ENCODE measurements around the gene IMPACT. TPM values are rescaled to one million over a fixed set of nuclear protein-coding genes. Genes with fewer than 3 reads are reported as not detected.

The IMPACT gene
- total RNA-seq, 2 experiments from 2014 or later, result 8.4 to 10.6 TPM

DNA sequence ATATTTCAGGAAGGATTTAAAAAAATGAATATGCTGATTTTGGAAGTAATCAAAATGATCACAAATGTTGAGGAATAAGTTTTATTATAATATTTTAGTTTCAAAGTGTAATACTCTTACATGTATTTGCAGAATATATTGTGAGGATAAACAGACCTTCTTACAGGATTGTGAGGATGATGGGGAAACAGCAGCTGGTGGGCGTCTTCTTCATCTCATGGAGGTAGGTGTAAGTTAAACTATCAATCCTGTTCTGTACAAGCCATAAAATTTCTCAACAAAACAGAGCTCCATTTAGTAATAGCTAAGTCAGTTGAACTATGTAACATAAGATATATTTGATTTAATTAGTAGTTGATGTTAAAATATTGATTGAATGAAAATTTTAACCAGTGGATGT is 21.5 kb downstream of the IMPACT start:
- Mint-ChIP-seq H3K36me3 (ENCODE audit: low read depth) (peaks cover 91% of the 10 kb centered on the region), H3K9me3 (no peaks in the 10 kb centered on the region), H3K4me1 (ENCODE audit: low read depth) (no peaks in the 10 kb centered on the region), H3K27me3 (no peaks in the 10 kb centered on the region), H3K4me3 (no peak overlapping the region), H3K27ac (no peak overlapping the region)
- Histone ChIP-seq H3K36me3 (ENCODE audit: insufficient read depth, low read length) (peaks cover 59% of the 10 kb centered on the region), H3K27me3 (ENCODE audit: control insufficient read depth in 1 of 2, insufficient read depth in 2 of 2, low read length in 2 of 2) (no peaks in the 10 kb centered on the region), H3K4me1 (ENCODE audit: insufficient read depth, low read length) (no peaks in the 10 kb centered on the region), H3K27ac (ENCODE audit: low read depth in 1 of 2, low read length in 2 of 2) (no peak overlapping the region), H3K9me3 (ENCODE audit: control insufficient read depth in 1 of 2, insufficient read depth in 1 of 2, low read length in 2 of 2) (no peaks in the 10 kb centered on the region), H3K4me3 (ENCODE audit: low read length) (no peak overlapping the region)
- ATAC-seq (ENCODE audit: poor library complexity) (no peak), DNase-seq (no peak)
- intact Hi-C loops (cut with DNase I, micrococcal nuclease), result no loop called here
- CTCF ChIA-PET, result no interaction called here
- TF ChIP-seq CTCF (IDR thresholded peaks at IDR 0.05), result no peak
- POLR2A ChIA-PET, result no interaction called here

DNA sequence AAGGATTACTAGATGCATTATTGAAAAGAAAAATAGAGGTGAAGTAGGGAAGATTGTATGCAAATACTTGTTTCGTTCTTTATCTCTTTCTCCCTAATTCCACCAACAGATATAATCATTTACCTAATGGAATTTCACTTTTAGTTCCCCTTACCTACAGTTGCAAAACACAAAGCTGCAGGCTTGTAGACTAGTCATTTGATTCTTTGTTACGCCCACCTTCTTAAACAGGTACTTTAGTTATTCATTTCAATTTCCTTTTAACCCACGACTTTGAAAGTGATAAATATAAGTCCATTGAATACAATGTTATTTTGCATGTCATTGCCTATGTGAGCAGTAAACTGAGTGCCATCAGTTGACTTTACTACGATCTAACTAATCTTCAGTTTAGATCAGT is 30.1 kb downstream of the IMPACT start:
- Mint-ChIP-seq H3K9me3 (no peaks in the 10 kb centered on the region), H3K27ac (no peak overlapping the region), H3K4me1 (ENCODE audit: low read depth) (no peaks in the 10 kb centered on the region), H3K36me3 (ENCODE audit: low read depth) (peaks cover 23% of the 10 kb centered on the region), H3K27me3 (no peaks in the 10 kb centered on the region), H3K4me3 (no peak overlapping the region)
- ChIA-PET CTCF (no interaction called here), POLR2A (no interaction called here)
- H3K9me3 ChIP-seq (ENCODE audit: control insufficient read depth in 1 of 2, insufficient read depth in 1 of 2, low read length in 2 of 2), result no peaks in the 10 kb centered on the region
- H3K4me3 ChIP-seq (ENCODE audit: low read length), result no peak overlapping the region
- no peak for ATAC-seq (ENCODE audit: poor library complexity)
- DNase-seq, result no peak
- H3K27ac ChIP-seq (ENCODE audit: low read depth in 1 of 2, low read length in 2 of 2), result no peak overlapping the region
- intact Hi-C loops (cut with DNase I, micrococcal nuclease), result no loop called here
- TF ChIP-seq CTCF (IDR thresholded peaks at IDR 0.05), result no peak
- H3K27me3 ChIP-seq (ENCODE audit: control insufficient read depth in 1 of 2, insufficient read depth in 2 of 2, low read length in 2 of 2), result no peaks in the 10 kb centered on the region
- peaks cover 3% of the 10 kb centered on the region for H3K36me3 ChIP-seq (ENCODE audit: insufficient read depth, low read length)
- no peaks in the 10 kb centered on the region for H3K4me1 ChIP-seq (ENCODE audit: insufficient read depth, low read length)

DNA sequence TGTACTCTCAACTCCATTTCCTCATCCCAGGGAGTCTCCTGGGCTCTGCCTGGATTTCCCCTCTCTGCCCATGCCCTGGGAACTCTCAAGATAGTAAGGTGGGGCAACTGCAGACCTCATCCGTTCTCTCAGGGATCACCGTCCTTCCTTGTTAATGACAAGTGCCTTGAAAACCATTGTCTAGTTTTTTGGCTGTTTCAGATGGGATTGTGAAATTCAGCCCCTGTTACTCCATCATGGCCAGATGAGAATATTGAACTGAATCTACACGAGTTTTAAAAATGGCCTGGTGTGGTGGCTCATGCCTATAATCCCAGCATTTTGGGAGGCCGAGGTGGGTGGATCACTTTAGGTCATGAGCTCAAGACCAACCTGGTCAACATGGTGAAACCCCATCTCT is 33.3 kb downstream of the IMPACT start:
- H3K4me3 ChIP-seq (ENCODE audit: low read length), result no peak overlapping the region
- no peaks in the 10 kb centered on the region for H3K36me3 ChIP-seq (ENCODE audit: insufficient read depth, low read length)
- H3K9me3 Mint-ChIP-seq, result no peaks in the 10 kb centered on the region
- H3K27ac ChIP-seq (ENCODE audit: low read depth in 1 of 2, low read length in 2 of 2), result no peak overlapping the region
- H3K36me3 Mint-ChIP-seq (ENCODE audit: low read depth), result peaks cover 5% of the 10 kb centered on the region
- H3K27me3 Mint-ChIP-seq, result no peaks in the 10 kb centered on the region
- H3K4me3 Mint-ChIP-seq, result no peak overlapping the region
- H3K4me1 ChIP-seq (ENCODE audit: insufficient read depth, low read length), result no peaks in the 10 kb centered on the region
- H3K4me1 Mint-ChIP-seq (ENCODE audit: low read depth), result no peaks in the 10 kb centered on the region
- H3K27ac Mint-ChIP-seq, result no peak overlapping the region
- intact Hi-C loops (cut with DNase I, micrococcal nuclease), result no loop called here
- no peak for TF ChIP-seq CTCF (IDR thresholded peaks at IDR 0.05)
- H3K9me3 ChIP-seq (ENCODE audit: control insufficient read depth in 1 of 2, insufficient read depth in 1 of 2, low read length in 2 of 2), result no peaks in the 10 kb centered on the region
- DNase-seq (no peak), ATAC-seq (ENCODE audit: poor library complexity) (no peak)
- CTCF ChIA-PET, result no interaction called here
- H3K27me3 ChIP-seq (ENCODE audit: control insufficient read depth in 1 of 2, insufficient read depth in 2 of 2, low read length in 2 of 2), result no peaks in the 10 kb centered on the region
- POLR2A ChIA-PET, result interaction anchor here (0.6 kb wide), 1 partner anchor 71 kb away, joined by 4 read pairs; no protein-coding TSS in a partner anchor
